GM10248 (cell line): ENCODE measurements around the gene MCF2.
A peak's percentile ranks its signal among the peaks of the same experiment; 100 is the strongest.
"Not testable (repeated sequence)": the region's sequence is repeated elsewhere in the genome, so short reads cannot be mapped to it uniquely, and the experiment has no call there.

Source experiments
- CTCF ChIA-PET: fragments of 300-600 bp; sonication (Branson Sonifier 250); formaldehyde crosslinking; extraction: SDS; loops from one replicate; lab custom pipeline; 2021; ENCODE audit warnings: antibody characterized with exemption; lab: Yijun Ruan, JAX
- POLR2A ChIA-PET: fragments of 350-650 bp; sonication (Branson Sonifier 250); formaldehyde crosslinking; extraction: SDS; loops from one replicate; lab custom pipeline; 2020; ENCODE audit warnings: antibody characterized with exemption; lab: Yijun Ruan, JAX
- DNase-seq: peaks from one replicate; pipeline ENCODE4 v3.0.0; 2012; ENCODE audit errors: extremely low spot score
- CTCF ChIP-seq: IDR thresholded peaks from 2 replicates; pipeline ENCODE4 v1.5.1; 2012; ENCODE audit warnings: mild to moderate bottlenecking, low read depth; ENCODE audit errors: extremely low read depth, missing control alignments, control extremely low read depth

Gene MCF2

GRCh38 chrX:139692506-139692849 lies 15.5 kb downstream of the MCF2 start:
- POLR2A ChIA-PET = no interaction called here
- TF ChIP-seq CTCF = no peak
- no peak for DNase-seq
- CTCF ChIA-PET = no interaction called here

- TF ChIP-seq CTCF = no peak
- peak; percentile 20 for DNase-seq
- CTCF ChIA-PET = no interaction called here
- POLR2A ChIA-PET = no interaction called here
Observed at GRCh38 chrX:139691843-139692505, 16.0 kb downstream of the MCF2 start.

- no peak for TF ChIP-seq CTCF
- POLR2A ChIA-PET = no interaction called here
- CTCF ChIA-PET = no interaction called here
- DNase-seq = no peak
Observed at GRCh38 chrX:139691493-139691842, 16.5 kb downstream of the MCF2 start.

- CTCF ChIA-PET, POLR2A ChIA-PET, DNase-seq: not testable (repeated sequence)
Observed at GRCh38 chrX:139685175-139685574, 22.8 kb downstream of the MCF2 start.

GRCh38 chrX:139680356-139680755 lies 27.6 kb downstream of the MCF2 start:
- TF ChIP-seq CTCF = no peak
- ChIA-PET CTCF (no interaction called here), POLR2A (no interaction called here)
- DNase-seq = no peak

GRCh38 chrX:139647597-139647996 lies 60.4 kb downstream of the MCF2 start:
- CTCF ChIA-PET = no interaction called here
- no peak for TF ChIP-seq CTCF
- POLR2A ChIA-PET = no interaction called here
- peak; percentile 13 for DNase-seq

GRCh38 chrX:139642241-139642927 lies 65.6 kb downstream of the MCF2 start:
- ChIA-PET CTCF (interaction anchor here (1.2 kb wide), 1 partner anchor 9 kb away, joined by 3 read pairs; no protein-coding TSS in a partner anchor), POLR2A (no interaction called here)
- TF ChIP-seq CTCF = no peak
- DNase-seq = no peak
